ENCODE results near the gene ARRDC1. TPM values are rescaled to one million over a fixed set of nuclear protein-coding genes. Genes with fewer than 3 reads are reported as not detected.

ARRDC1 gene
- total and polyA plus RNA-seq, 9 of the 15 experiments (the other 6 are each of a cell fraction or from before 2014, with no cell fraction given): 0.21 to 45.3 (median 18.6) TPM

GRCh38 chr9:137578518-137579258, 26.8 kb upstream of the ARRDC1 start, which contains the start of gene DPH7 (continued):
- TF ChIP-seq GTF3C2 (IDR thresholded peaks at IDR 0.05; ENCODE audit: borderline replicate concordance, extremely low read depth, insufficient read length): no peak
- TF ChIP-seq CSDE1 (IDR thresholded peaks at IDR 0.05): no peak
- TF ChIP-seq ZNF785 (CRISPR knock-in tag; IDR thresholded peaks at IDR 0.05): no peak
- no peak for TF ChIP-seq PRMT5 (CRISPR knock-in tag; IDR thresholded peaks at IDR 0.05)
- TF ChIP-seq MITF (IDR thresholded peaks at IDR 0.05): no peak
- no peak for TF ChIP-seq NFIX (CRISPR knock-in tag; IDR thresholded peaks at IDR 0.05; ENCODE audit: low read depth)
- TF ChIP-seq MEF2D (tag; conservative IDR thresholded peaks at IDR 0.05; ENCODE audit: low read depth): no peak
- TF ChIP-seq SIRT6 (IDR thresholded peaks at IDR 0.05; ENCODE audit: low read depth, low read length): no peak
- peak; percentile 87; the same call in 1 of the 2 replicates for TF ChIP-seq PREB (CRISPR knock-in tag; IDR thresholded peaks at IDR 0.05)
- TF ChIP-seq, protein P1, sequence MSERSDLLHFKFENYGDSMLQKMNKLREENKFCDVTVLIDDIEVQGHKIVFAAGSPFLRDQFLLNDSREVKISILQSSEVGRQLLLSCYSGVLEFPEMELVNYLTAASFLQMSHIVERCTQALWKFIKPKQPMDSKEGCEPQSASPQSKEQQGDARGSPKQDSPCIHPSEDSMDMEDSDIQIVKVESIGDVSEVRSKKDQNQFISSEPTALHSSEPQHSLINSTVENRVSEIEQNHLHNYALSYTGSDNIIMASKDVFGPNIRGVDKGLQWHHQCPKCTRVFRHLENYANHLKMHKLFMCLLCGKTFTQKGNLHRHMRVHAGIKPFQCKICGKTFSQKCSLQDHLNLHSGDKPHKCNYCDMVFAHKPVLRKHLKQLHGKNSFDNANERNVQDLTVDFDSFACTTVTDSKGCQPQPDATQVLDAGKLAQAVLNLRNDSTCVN (CRISPR knock-in tag; IDR thresholded peaks at IDR 0.05): no peak
- peak; percentile 79 for TF ChIP-seq ESRRA (IDR thresholded peaks at IDR 0.05; ENCODE audit: borderline replicate concordance, low read depth)
- TF ChIP-seq GTF2B (IDR thresholded peaks at IDR 0.05; ENCODE audit: extremely low read depth, insufficient read length): no peak
- TF ChIP-seq XRCC3 (IDR thresholded peaks at IDR 0.05): no peak
- TF ChIP-seq STAT5B (CRISPR knock-in tag; IDR thresholded peaks at IDR 0.05): no peak
- TF ChIP-seq NCOA4 (IDR thresholded peaks at IDR 0.05; ENCODE audit: partially characterized antibody): no peak
- no peak for TF ChIP-seq PHB (CRISPR knock-in tag; IDR thresholded peaks at IDR 0.05)
- peak; percentile 78 for TF ChIP-seq TBP (optimal IDR thresholded peaks at IDR 0.05; ENCODE audit: low read depth, low read length)
- no peak for TF ChIP-seq ZNF57 (CRISPR knock-in tag; IDR thresholded peaks at IDR 0.05)
- TF ChIP-seq ARNT (IDR thresholded peaks at IDR 0.05): no peak
- peak; percentile 89 for TF ChIP-seq ATF7 (IDR thresholded peaks at IDR 0.05)
- TF ChIP-seq ZNF764 (CRISPR knock-in tag; IDR thresholded peaks at IDR 0.05; ENCODE audit: low read depth): no peak
- peak; percentile 54; the same call in 1 of the 2 replicates for TF ChIP-seq ZNF75A (CRISPR knock-in tag; IDR thresholded peaks at IDR 0.05)

All from K562 (cell line).